AG04450 (cell line): ENCODE data around the gene DECR2. TPM values are rescaled to one million over a fixed set of nuclear protein-coding genes. Genes with fewer than 3 reads are reported as not detected.

Experiments
- CTCF ChIA-PET: fragments of 300-600, 350-600 bp; formaldehyde crosslinking; extraction: SDS; loops from one replicate; lab custom pipeline; 2022; ENCODE audit warnings: antibody characterized with exemption, inconsistent platforms; lab: Charles Lee
- POLR2A ChIA-PET: fragments of 350-600 bp; formaldehyde crosslinking; extraction: SDS; loops from one replicate; lab custom pipeline; 2021; ENCODE audit warnings: antibody characterized with exemption, inconsistent platforms; lab: Yijun Ruan, JAX
- DNase-seq: peaks from one replicate; pipeline ENCODE4 v3.0.0-alpha.2; 2011; ENCODE audit warnings: low read depth, low spot score
- H3K27ac ChIP-seq: one replicate; pipeline ENCODE4 v1.5.1; 2012; ENCODE audit warnings: low read depth, low read length, control low read depth
- H3K27me3 ChIP-seq: one replicate; pipeline ENCODE4 v1.6.0; 2012; ENCODE audit warnings: low read length; ENCODE audit not compliant: control insufficient read depth, insufficient read depth
- H3K4me3 ChIP-seq: 2 replicates; pipeline ENCODE4 v1.5.1; 2011; ENCODE audit warnings: mild to moderate bottlenecking, low read depth, low read length, control low read depth
- H3K9me3 ChIP-seq: 2 replicates; pipeline ENCODE4 v1.5.1; 2012; ENCODE audit warnings: low read length; ENCODE audit not compliant: control insufficient read depth, insufficient read depth
- CTCF ChIP-seq: IDR thresholded peaks from 2 replicates; pipeline ENCODE4 v1.5.1; 2011; ENCODE audit warnings: low read depth, low read length, control low read depth, inconsistent platforms
- polyA plus RNA-seq: library from polyadenylated mRNA; depleted of rRNA; stranded (reverse); fragments of >200 nt; gene quantifications from 2 replicates; pipeline ENCODE4 v1.2.3, GENCODE V29; 2011

Gene DECR2
- polyA plus RNA-seq, 1 experiment: 11.6 TPM

- H3K27ac ChIP-seq: no peak overlapping the region
- no peak for TF ChIP-seq CTCF
- H3K9me3 ChIP-seq: no peaks in the 10 kb centered on the region; the same call in 1 of the 2 replicates
- H3K27me3 ChIP-seq: no peaks in the 10 kb centered on the region
- ChIA-PET POLR2A (interaction anchor here (0.8 to 1.4 kb wide), 3 partner anchors 10 to 218 kb away, joined by 3 to 7 read pairs (median 4); partner anchors contain the start of gene AXIN1), CTCF (interaction anchor here (0.6 to 1.0 kb wide), 2 partner anchors 9 to 16 kb away, joined by 4 read pairs; no protein-coding TSS in a partner anchor)
- DNase-seq: no peak
- H3K4me3 ChIP-seq: no peak overlapping the region
Observed at GRCh38 chr16:370979-371514, 30.6 kb upstream of the DECR2 start.

GRCh38 chr16:371515-372301 is 30.0 kb upstream of the DECR2 start:
- DNase-seq: no peak
- no peak overlapping the region for H3K27ac ChIP-seq
- CTCF ChIA-PET: no interaction called here
- H3K9me3 ChIP-seq: no peaks in the 10 kb centered on the region; the same call in 1 of the 2 replicates
- POLR2A ChIA-PET: interaction anchor here (1.4 kb wide), 1 partner anchor 9 kb away, joined by 7 read pairs; no protein-coding TSS in a partner anchor
- H3K27me3 ChIP-seq: no peaks in the 10 kb centered on the region
- H3K4me3 ChIP-seq: no peak overlapping the region
- no peak for TF ChIP-seq CTCF

- ChIA-PET POLR2A (no interaction called here), CTCF (no interaction called here)
- H3K4me3 ChIP-seq: no peak overlapping the region
- H3K27me3 ChIP-seq: no peaks in the 10 kb centered on the region
- DNase-seq: no peak
- no peaks in the 10 kb centered on the region; the same call in 1 of the 2 replicates for H3K9me3 ChIP-seq
- no peak overlapping the region for H3K27ac ChIP-seq
- TF ChIP-seq CTCF: no peak
Observed at GRCh38 chr16:372302-372983, 29.2 kb upstream of the DECR2 start.

GRCh38 chr16:373020-373598 is 28.6 kb upstream of the DECR2 start:
- H3K4me3 ChIP-seq: no peak overlapping the region
- no peaks in the 10 kb centered on the region; the same call in 1 of the 2 replicates for H3K9me3 ChIP-seq
- ChIA-PET CTCF (no interaction called here), POLR2A (no interaction called here)
- no peak for DNase-seq
- TF ChIP-seq CTCF: no peak
- H3K27ac ChIP-seq: no peak overlapping the region
- no peaks in the 10 kb centered on the region for H3K27me3 ChIP-seq
